Measurements from ENCODE around the gene ARHGEF28.

Gene ARHGEF28

DNA sequence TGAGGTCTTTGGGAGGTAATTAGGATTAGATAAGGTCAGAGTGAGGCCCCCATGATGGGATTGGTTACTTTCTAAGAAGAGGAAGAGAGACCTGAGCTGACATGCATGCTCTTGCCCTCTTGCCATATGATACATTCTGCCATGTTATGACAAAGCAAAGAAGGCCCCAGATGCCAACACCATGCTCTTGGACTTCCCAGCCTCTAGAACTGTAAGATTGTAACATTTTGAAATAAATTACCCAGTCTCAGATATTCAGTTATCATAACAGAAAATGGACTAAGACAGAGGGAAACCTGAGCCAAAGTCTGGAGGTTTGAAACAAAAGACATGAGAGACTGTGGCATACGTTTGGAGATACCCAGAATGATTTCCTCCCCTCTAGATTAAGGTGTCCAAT, 318.6 kb downstream of the ARHGEF28 start:
- Histone ChIP-seq H3K27me3 (peaks cover 4% of the 10 kb centered on the region), H3K9me3 (no peaks in the 10 kb centered on the region), H3K4me3 (ENCODE audit: low read depth in 1 of 2, low read length in 1 of 2) (no peak overlapping the region), H3K4me1 (ENCODE audit: control insufficient read depth in 1 of 2, insufficient read depth in 1 of 2, low read depth in 1 of 2, low read length in 1 of 2) (no peaks in the 10 kb centered on the region), H3K36me3 (no peaks in the 10 kb centered on the region), H3K27ac (no peak overlapping the region)
- TF ChIP-seq, protein P1, sequence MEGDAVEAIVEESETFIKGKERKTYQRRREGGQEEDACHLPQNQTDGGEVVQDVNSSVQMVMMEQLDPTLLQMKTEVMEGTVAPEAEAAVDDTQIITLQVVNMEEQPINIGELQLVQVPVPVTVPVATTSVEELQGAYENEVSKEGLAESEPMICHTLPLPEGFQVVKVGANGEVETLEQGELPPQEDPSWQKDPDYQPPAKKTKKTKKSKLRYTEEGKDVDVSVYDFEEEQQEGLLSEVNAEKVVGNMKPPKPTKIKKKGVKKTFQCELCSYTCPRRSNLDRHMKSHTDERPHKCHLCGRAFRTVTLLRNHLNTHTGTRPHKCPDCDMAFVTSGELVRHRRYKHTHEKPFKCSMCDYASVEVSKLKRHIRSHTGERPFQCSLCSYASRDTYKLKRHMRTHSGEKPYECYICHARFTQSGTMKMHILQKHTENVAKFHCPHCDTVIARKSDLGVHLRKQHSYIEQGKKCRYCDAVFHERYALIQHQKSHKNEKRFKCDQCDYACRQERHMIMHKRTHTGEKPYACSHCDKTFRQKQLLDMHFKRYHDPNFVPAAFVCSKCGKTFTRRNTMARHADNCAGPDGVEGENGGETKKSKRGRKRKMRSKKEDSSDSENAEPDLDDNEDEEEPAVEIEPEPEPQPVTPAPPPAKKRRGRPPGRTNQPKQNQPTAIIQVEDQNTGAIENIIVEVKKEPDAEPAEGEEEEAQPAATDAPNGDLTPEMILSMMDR (IDR thresholded peaks at IDR 0.05), result no peak

DNA sequence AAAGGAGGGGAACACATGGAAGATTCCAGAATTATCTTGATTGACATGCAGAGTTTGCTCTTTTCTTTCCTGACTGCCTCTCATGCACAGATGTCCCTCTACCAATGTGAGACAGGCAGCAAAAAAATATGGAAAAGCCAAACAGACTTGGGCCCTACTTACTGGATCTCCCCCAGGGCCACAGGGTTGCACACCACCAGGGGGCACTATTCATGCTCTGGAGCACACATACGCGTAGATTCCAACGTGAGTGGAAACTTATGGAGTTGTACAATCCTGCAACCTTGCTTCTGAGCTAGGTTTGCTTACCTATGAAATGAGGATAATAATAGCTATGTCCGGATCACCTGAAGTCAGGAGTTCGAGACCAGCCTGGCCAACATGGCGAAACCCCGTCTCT, 319.5 kb downstream of the ARHGEF28 start:
- TF ChIP-seq, protein P1 (IDR thresholded peaks at IDR 0.05), result no peak
- Histone ChIP-seq H3K4me1 (ENCODE audit: control insufficient read depth in 1 of 2, insufficient read depth in 1 of 2, low read depth in 1 of 2, low read length in 1 of 2) (no peaks in the 10 kb centered on the region), H3K27me3 (peaks cover 4% of the 10 kb centered on the region)

DNA sequence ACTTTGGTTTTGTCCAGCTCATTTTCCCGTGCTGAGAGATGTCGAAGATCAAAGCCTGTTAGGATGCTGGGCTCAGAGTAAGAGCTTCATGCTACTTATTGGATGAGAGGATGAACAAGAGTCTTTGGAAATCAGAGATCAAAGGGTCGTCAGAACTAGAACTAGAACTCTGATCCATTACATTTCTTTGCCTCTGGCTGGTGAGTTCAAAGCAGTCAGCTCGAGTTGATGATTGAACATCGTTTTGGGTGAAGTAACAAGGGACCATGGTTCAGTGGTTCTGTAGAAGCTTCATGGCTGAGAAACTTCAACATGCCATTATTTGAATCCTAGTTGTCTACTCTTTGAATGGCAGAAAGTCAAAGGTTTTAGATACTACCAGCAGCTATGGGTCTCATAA, 320.3 kb downstream of the ARHGEF28 start:
- TF ChIP-seq, protein P1 (IDR thresholded peaks at IDR 0.05), result no peak

More for the DNA sequence above, 319.5 kb downstream of the ARHGEF28 start:
- Histone ChIP-seq H3K9me3 (no peaks in the 10 kb centered on the region), H3K27ac (no peak overlapping the region), H3K4me3 (ENCODE audit: low read depth in 1 of 2, low read length in 1 of 2) (no peak overlapping the region), H3K36me3 (no peaks in the 10 kb centered on the region)

DNA sequence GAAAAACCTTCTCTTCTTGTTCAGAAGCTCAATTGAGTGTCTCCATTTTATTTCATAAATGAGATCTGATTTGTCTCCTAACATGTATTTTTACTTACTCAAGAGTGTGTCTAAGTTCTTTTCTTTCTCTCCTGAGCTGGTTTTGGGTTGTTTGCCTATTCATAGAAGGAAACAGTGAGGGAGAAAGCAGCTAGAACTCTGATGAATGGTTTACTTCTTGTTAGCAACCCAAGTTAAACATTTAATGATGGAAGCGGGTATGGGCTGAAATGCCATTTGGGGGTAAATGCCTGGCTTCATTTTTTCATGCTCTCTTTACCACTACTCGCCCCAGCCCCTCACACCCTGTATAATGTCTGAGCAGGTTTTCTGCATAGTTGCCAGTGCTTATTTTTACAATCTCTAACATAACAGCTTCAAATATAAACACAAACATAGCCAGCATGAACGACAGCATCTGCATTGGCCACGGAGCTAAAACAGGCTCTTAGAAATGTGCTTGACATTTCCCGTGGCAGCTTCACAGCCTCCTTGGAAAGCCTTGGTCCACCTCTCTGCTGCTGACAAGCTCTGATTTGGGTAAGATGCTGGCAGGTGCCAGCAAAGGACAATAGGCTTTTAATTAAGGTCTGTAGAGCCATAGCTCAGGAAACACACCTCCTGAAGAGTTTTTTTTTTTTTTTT, 321.1 kb downstream of the ARHGEF28 start:
- TF ChIP-seq, protein P1 (IDR thresholded peaks at IDR 0.05), result no peak
- Histone ChIP-seq H3K27me3 (peaks cover 4% of the 10 kb centered on the region), H3K4me1 (ENCODE audit: control insufficient read depth in 1 of 2, insufficient read depth in 1 of 2, low read depth in 1 of 2, low read length in 1 of 2) (no peaks in the 10 kb centered on the region), H3K9me3 (no peaks in the 10 kb centered on the region), H3K36me3 (no peaks in the 10 kb centered on the region), H3K4me3 (ENCODE audit: low read depth in 1 of 2, low read length in 1 of 2) (no peak overlapping the region), H3K27ac (no peak overlapping the region)

More for the DNA sequence above, 320.3 kb downstream of the ARHGEF28 start:
- peaks cover 4% of the 10 kb centered on the region for H3K27me3 ChIP-seq
- no peaks in the 10 kb centered on the region for H3K9me3 ChIP-seq
- no peak overlapping the region for H3K27ac ChIP-seq
- H3K36me3 ChIP-seq, result no peaks in the 10 kb centered on the region
- H3K4me3 ChIP-seq (ENCODE audit: low read depth in 1 of 2, low read length in 1 of 2), result no peak overlapping the region
- H3K4me1 ChIP-seq (ENCODE audit: control insufficient read depth in 1 of 2, insufficient read depth in 1 of 2, low read depth in 1 of 2, low read length in 1 of 2), result no peaks in the 10 kb centered on the region

DNA sequence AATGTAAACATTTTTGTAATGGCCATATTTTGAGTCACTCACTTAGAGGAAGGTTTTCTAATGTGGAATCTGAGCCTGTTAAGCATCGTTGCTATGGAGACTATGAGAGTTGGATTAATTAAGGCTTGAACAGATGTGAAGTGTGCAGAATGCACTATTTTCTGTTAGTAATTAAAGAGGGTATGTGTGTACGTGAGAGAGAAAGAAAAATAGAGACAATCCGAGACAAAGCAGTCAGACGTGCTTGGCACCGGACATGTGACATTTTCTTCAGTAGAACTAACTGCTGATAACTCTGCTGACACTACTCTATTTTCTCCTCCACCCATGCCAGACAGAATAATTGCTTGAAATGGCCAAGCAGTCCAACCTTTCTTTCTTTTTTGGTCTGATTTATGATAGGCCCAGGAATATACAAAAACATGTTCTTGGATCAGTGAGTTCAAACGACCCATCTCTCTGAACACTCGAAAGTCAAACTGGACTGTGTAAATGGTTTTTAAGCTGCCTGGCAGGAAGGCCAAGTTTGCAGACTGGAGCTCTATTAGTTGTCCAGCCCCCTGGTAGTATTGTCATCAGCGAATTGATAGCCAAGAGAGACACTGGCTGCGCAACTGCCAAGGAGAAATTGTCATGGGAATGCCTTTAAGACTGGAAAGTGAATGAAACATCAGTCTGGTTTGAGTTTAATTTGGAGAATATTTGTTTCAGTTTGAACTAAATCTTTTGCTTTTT, 322.1 kb downstream of the ARHGEF28 start:
- H3K4me1 ChIP-seq (ENCODE audit: control insufficient read depth in 1 of 2, insufficient read depth in 1 of 2, low read depth in 1 of 2, low read length in 1 of 2), result no peaks in the 10 kb centered on the region

More for the DNA sequence above, 322.1 kb downstream of the ARHGEF28 start:
- TF ChIP-seq, protein P1 (IDR thresholded peaks at IDR 0.05), result no peak
- H3K9me3 ChIP-seq, result no peaks in the 10 kb centered on the region
- H3K27me3 ChIP-seq, result peaks cover 4% of the 10 kb centered on the region
- no peaks in the 10 kb centered on the region for H3K36me3 ChIP-seq
- no peak overlapping the region for H3K27ac ChIP-seq
- H3K4me3 ChIP-seq (ENCODE audit: low read depth in 1 of 2, low read length in 1 of 2), result no peak overlapping the region
